K562 (cell line): Measurements from ENCODE around the gene KTN1. TPM values are rescaled to one million over a fixed set of nuclear protein-coding genes. Genes with fewer than 3 reads are reported as not detected.

ENCODE experiments used
- BRF1 ChIP-seq: IDR thresholded peaks from 3 replicates; pipeline ENCODE4 v1.6.1; 2011; ENCODE audit warnings: borderline replicate concordance, mild to moderate bottlenecking; ENCODE audit not compliant: insufficient read length; ENCODE audit errors: extremely low read depth
- CTBP1 ChIP-seq: fragments of 450-650 bp; IDR thresholded peaks from 2 replicates; pipeline ENCODE4 v1.6.1; 2016; ENCODE audit warnings: borderline replicate concordance
- DPF2 ChIP-seq: fragments of 450-650 bp; IDR thresholded peaks from 2 replicates; pipeline ENCODE4 v1.6.1; 2016
- NFIX ChIP-seq: fragments of 250-450 bp; sonication (Bioruptor Pico); IDR thresholded peaks from 2 replicates; pipeline ENCODE4 v1.4.0; 2020; ENCODE audit warnings: low read depth, mild to moderate bottlenecking, moderate library complexity
- NFXL1 ChIP-seq: fragments of 450-650 bp; formaldehyde crosslinking; IDR thresholded peaks from 2 replicates; pipeline ENCODE4 v1.4.0; 2021; ENCODE audit warnings: mild to moderate bottlenecking
- RNF219 ChIP-seq: fragments of 250-450 bp; sonication (Bioruptor Pico); IDR thresholded peaks from 2 replicates; pipeline ENCODE4 v1.5.0; 2022; ENCODE audit warnings: mild to moderate bottlenecking
- SMARCE1 ChIP-seq: fragments of 450-650 bp; IDR thresholded peaks from 2 replicates; pipeline ENCODE4 v1.7.1; 2016; ENCODE audit warnings: mild to moderate bottlenecking
- SRF ChIP-seq, 2 experiments: fragments of 250-450, 450-650 bp in 1 of 2; sonication (Bioruptor Pico) in 1 of 2; sonication (generic) in 1 of 2; formaldehyde crosslinking; IDR thresholded peaks; 2 replicates each; pipeline versions ENCODE4 v1.5.0 to v1.5.1; 2020 to 2022; ENCODE audit warnings: mild to moderate bottlenecking in 1 of 2, missing genetic modification reagents in 1 of 2
- THRA ChIP-seq: fragments of 450-650 bp; IDR thresholded peaks from 2 replicates; pipeline ENCODE4 v1.6.1; 2017; ENCODE audit warnings: mild to moderate bottlenecking, moderate library complexity
- ZNF384 ChIP-seq: IDR thresholded peaks from 2 replicates; pipeline ENCODE4 v1.6.1; 2012; ENCODE audit warnings: low read depth, low read length, improper control_type of control experiment
- polyA plus RNA-seq, 8 experiments: library from polyadenylated mRNA; depleted of rRNA in 4 of 8; stranded (reverse) in 5 of 8; unstranded in 3 of 8; fragments of >200 nt; fragmentation: Nextera tagmentation in 2 of 8; fragmentation: Illumina TruSeq in 1 of 8; extraction: Ambion mirVana in 2 of 8; extraction: Trizol in 1 of 8; gene quantifications; 2 replicates each; pipeline versions ENCODE4 v1.2.1 to v1.2.3, GENCODE V29; 2011 to 2014; ENCODE audit warnings: inconsistent platforms in 1 of 8, missing spikeins in 1 of 8
- total RNA-seq, 7 experiments: library from RNA; depleted of rRNA in 6 of 7; stranded (reverse); fragments of >200 nt in 6 of 7; fragmentation: Illumina TruSeq in 2 of 7; extraction: Trizol in 2 of 7; gene quantifications; 2 replicates each; pipeline versions ENCODE4 v1.2.1 to v1.2.3, GENCODE V29; 2011 to 2021; ENCODE audit warnings: low replicate concordance in 1 of 7

The KTN1 gene
- total and polyA plus RNA-seq, 9 of the 15 experiments (the other 6 are each of a cell fraction or from before 2014, with no cell fraction given): 34.8 to 120 (median 63.6) TPM

- no peak for TF ChIP-seq THRA
- TF ChIP-seq SRF (CRISPR knock-in tag; IDR thresholded peaks at IDR 0.05): peak in 1 of 2 experiments; percentile 59; a peak in 1 of 4 replicates
- TF ChIP-seq DPF2: peak; percentile 45; the same call in 1 of the 2 replicates
- TF ChIP-seq CTBP1: no peak
- no peak for TF ChIP-seq NFXL1 (CRISPR knock-in tag)
- TF ChIP-seq NFIX (CRISPR knock-in tag): peak; percentile 93
- no peak for TF ChIP-seq RNF219
- TF ChIP-seq SMARCE1: peak; percentile 30; the same call in 1 of the 2 replicates
- no peak for TF ChIP-seq BRF1
- peak; percentile 58 for TF ChIP-seq ZNF384
Measured at GRCh38 chr14:55599250-55599879, 19.4 kb downstream of the KTN1 start (continued).
